Endodermal cell (in vitro differentiated cells): Measurements from ENCODE around the gene RCOR1. TPM values are rescaled to one million over a fixed set of nuclear protein-coding genes. Genes with fewer than 3 reads are reported as not detected.
"Not testable (repeated sequence)": the region's sequence is repeated elsewhere in the genome, so short reads cannot be mapped to it uniquely, and the experiment has no call there.

Experiments used
- DNase-seq: peaks from one replicate; pipeline ENCODE4 v3.0.0-alpha.2; 2017
- H3K27ac ChIP-seq: 2 replicates; pipeline ENCODE4 v1.5.1; 2013; ENCODE audit warnings: mild to moderate bottlenecking, low read depth, low read length, moderate library complexity
- H3K27me3 ChIP-seq: 2 replicates; pipeline ENCODE4 v1.6.1; 2013; ENCODE audit warnings: mild to moderate bottlenecking, low read length, moderate library complexity; ENCODE audit not compliant: insufficient read depth, control insufficient read depth, poor library complexity, severe bottlenecking
- H3K36me3 ChIP-seq: 2 replicates; pipeline ENCODE4 v1.7.0; 2013; ENCODE audit warnings: mild to moderate bottlenecking, low read length, moderate library complexity; ENCODE audit not compliant: control insufficient read depth, insufficient read depth
- H3K4me1 ChIP-seq: one replicate; pipeline ENCODE4 v1.7.0; 2013; ENCODE audit warnings: low read length; ENCODE audit not compliant: control insufficient read depth, insufficient read depth
- H3K4me3 ChIP-seq: 2 replicates; pipeline ENCODE4 v1.5.1; 2013; ENCODE audit warnings: mild to moderate bottlenecking, low read length, moderate library complexity
- H3K9ac ChIP-seq: 2 replicates; pipeline ENCODE4 v1.6.1; 2013; ENCODE audit warnings: mild to moderate bottlenecking, low read length, moderate library complexity; ENCODE audit not compliant: poor library complexity, severe bottlenecking; ENCODE audit errors: extremely low read depth
- H3K9me3 ChIP-seq: 2 replicates; pipeline ENCODE4 v1.6.1; 2013; ENCODE audit warnings: mild to moderate bottlenecking, low read length, moderate library complexity; ENCODE audit not compliant: control insufficient read depth
- H3K27ac Mint-ChIP-seq: 2 replicates; pipeline ENCODE4 v1.8.0; 2020; ENCODE audit warnings: mixed read lengths
- H3K27me3 Mint-ChIP-seq: 2 replicates; pipeline ENCODE4 v1.8.0; 2021; ENCODE audit warnings: mild to moderate bottlenecking, mixed read lengths; ENCODE audit not compliant: insufficient read depth
- H3K36me3 Mint-ChIP-seq: 2 replicates; pipeline ENCODE4 v1.8.0; 2020; ENCODE audit warnings: low read depth, mixed read lengths
- H3K4me1 Mint-ChIP-seq: 2 replicates; pipeline ENCODE4 v1.8.0; 2020; ENCODE audit warnings: mixed read lengths
- H3K4me3 Mint-ChIP-seq: 2 replicates; pipeline ENCODE4 v1.8.0; 2020; ENCODE audit warnings: mild to moderate bottlenecking, moderate library complexity, mixed read lengths
- H3K9me3 Mint-ChIP-seq: 2 replicates; pipeline ENCODE4 v1.8.0; 2020; ENCODE audit warnings: mild to moderate bottlenecking, mixed read lengths
- CTCF ChIP-seq: fragments of 200-600 bp; sonication (generic); conservative IDR thresholded peaks from 2 replicates; pipeline ENCODE4 v1.5.0; 2021; ENCODE audit warnings: antibody characterized with exemption, mild to moderate bottlenecking
- WGBS, 2 experiments: methylation state at CpG; one replicate each; pipeline versions ENCODE4 v1.1.5 to v1.1.7; 2013; ENCODE audit warnings: missing lambda C conversion rate in 2 of 2, mixed read lengths in 1 of 2; ENCODE audit not compliant: insufficient coverage in 1 of 2, insufficient read length in 1 of 2; 5-methylcytosine and 5-hydroxymethylcytosine counted together
- total RNA-seq, 2 donors: library from RNA; stranded (reverse); fragmentation: NEBNext Ultra II Directional in 1 of 2; extraction: Animal tissue kit (Norgen Biotek cat#: 25700) in 1 of 2; gene quantifications; 2 replicates in 1 of 2; 3 replicates in 1 of 2; pipeline ENCODE4 v1.2.1, GENCODE V29; 2021

Gene RCOR1
- total RNA-seq, 2 donors from 2014 or later: 30.3 to 31.5 TPM

GRCh38 chr14:102573591-102574046, 18.8 kb upstream of the RCOR1 start:
- peaks cover 11% of the 10 kb centered on the region for H3K4me1 Mint-ChIP-seq
- Histone ChIP-seq H3K4me3 (no peak overlapping the region), H3K27ac (no peak overlapping the region), H3K36me3 (no peaks in the 10 kb centered on the region), H3K9ac (no peak overlapping the region), H3K4me1 (no peaks in the 10 kb centered on the region), H3K9me3 (no peaks in the 10 kb centered on the region), H3K27me3 (no peaks in the 10 kb centered on the region)
- no peaks in the 10 kb centered on the region for H3K36me3 Mint-ChIP-seq
- H3K9me3 Mint-ChIP-seq: no peaks in the 10 kb centered on the region
- WGBS, 2 experiments: 53 to 56% methylated on average over 6 to 8 of the region's 8 CpGs
- no peak overlapping the region for H3K4me3 Mint-ChIP-seq
- no peaks in the 10 kb centered on the region for H3K27me3 Mint-ChIP-seq
- peak; percentile 68 for DNase-seq
- no peak overlapping the region for H3K27ac Mint-ChIP-seq
- TF ChIP-seq CTCF: no peak

- H3K36me3 Mint-ChIP-seq: no peaks in the 10 kb centered on the region
- H3K4me3 Mint-ChIP-seq: no peak overlapping the region
- DNase-seq: peak; percentile 93
- no peak for TF ChIP-seq CTCF
- H3K4me1 Mint-ChIP-seq: peaks cover 11% of the 10 kb centered on the region
- no peaks in the 10 kb centered on the region for H3K27me3 Mint-ChIP-seq
- no peaks in the 10 kb centered on the region for H3K9me3 Mint-ChIP-seq
- H3K4me3 ChIP-seq: no peak overlapping the region
- H3K27me3 ChIP-seq: no peaks in the 10 kb centered on the region
- no peaks in the 10 kb centered on the region for H3K9me3 ChIP-seq
- H3K27ac ChIP-seq: no peak overlapping the region
- H3K4me1 ChIP-seq: no peaks in the 10 kb centered on the region
- H3K27ac Mint-ChIP-seq: peak overlapping the region; percentile 77
- H3K9ac ChIP-seq: no peak overlapping the region
- WGBS, 2 experiments: 61 to 68% methylated on average over 16 to 19 of the region's 20 CpGs
- H3K36me3 ChIP-seq: no peaks in the 10 kb centered on the region
These were observed 17.9 kb upstream of the RCOR1 start for GRCh38 chr14:102574281-102575159.

- no peak overlapping the region for H3K4me3 Mint-ChIP-seq
- no peak overlapping the region for H3K27ac ChIP-seq
- H3K9ac ChIP-seq: no peak overlapping the region
- H3K27ac Mint-ChIP-seq: peak overlapping the region; percentile 77
- H3K4me3 ChIP-seq: no peak overlapping the region
- DNase-seq: peak; percentile 50
- WGBS, 2 experiments: 87 to 90% methylated on average over 10 to 13 of the region's 15 CpGs
- H3K36me3 ChIP-seq: no peaks in the 10 kb centered on the region
- H3K9me3 ChIP-seq: no peaks in the 10 kb centered on the region
- H3K36me3 Mint-ChIP-seq: no peaks in the 10 kb centered on the region
- TF ChIP-seq CTCF: no peak
- no peaks in the 10 kb centered on the region for H3K27me3 ChIP-seq
- no peaks in the 10 kb centered on the region for H3K4me1 ChIP-seq
- H3K4me1 Mint-ChIP-seq: peaks cover 13% of the 10 kb centered on the region
- no peaks in the 10 kb centered on the region for H3K9me3 Mint-ChIP-seq
- no peaks in the 10 kb centered on the region for H3K27me3 Mint-ChIP-seq
These were observed 17.1 kb upstream of the RCOR1 start for GRCh38 chr14:102575160-102575845.

- WGBS, 2 experiments: 90 to 93% methylated on average over 4 to 8 of the region's 8 CpGs
- not testable (repeated sequence) for DNase-seq, H3K9me3 ChIP-seq, H3K36me3 Mint-ChIP-seq, H3K27me3 ChIP-seq, H3K27ac ChIP-seq, H3K27me3 Mint-ChIP-seq, H3K27ac Mint-ChIP-seq, H3K4me3 ChIP-seq, H3K9me3 Mint-ChIP-seq, H3K9ac ChIP-seq, H3K36me3 ChIP-seq, H3K4me1 ChIP-seq, H3K4me3 Mint-ChIP-seq
- H3K4me1 Mint-ChIP-seq: peaks cover 14% of the 10 kb centered on the region
These were observed 16.5 kb upstream of the RCOR1 start for GRCh38 chr14:102575846-102576428.
